OCI-LY3 (cell line): Measurements from ENCODE around the gene GAS7.

ENCODE experiments used
- CTCF ChIP-seq: fragments of 200-600, 300-600 bp; sonication (generic); IDR thresholded peaks from 2 replicates; pipeline ENCODE4 v1.5.1; 2014; ENCODE audit warnings: antibody characterized with exemption, low read length, low read depth
- EZH2phosphoT487 ChIP-seq: fragments of 200-600 bp; shearing (Covaris generic); IDR thresholded peaks from 2 replicates; pipeline ENCODE4 v1.6.1; 2018; ENCODE audit warnings: antibody characterized with exemption, mixed run types, low read depth

GRCh38 chr17:10161386-10161785, 37.0 kb downstream of the GAS7 start:
- TF ChIP-seq CTCF (no peak), EZH2phosphoT487 (no peak)
